ENCODE data around the gene ITPR1. TPM values are rescaled to one million over a fixed set of nuclear protein-coding genes. Genes with fewer than 3 reads are reported as not detected.

The ITPR1 gene
- total and polyA plus RNA-seq, 2 experiments from 2014 or later = 17.6 to 28.8 TPM

- H3K9me3 ChIP-seq (ENCODE audit: low read depth) = no peaks in the 10 kb centered on the region
- H3K4me3 ChIP-seq = no peak overlapping the region
- no peaks in the 10 kb centered on the region for H3K36me3 ChIP-seq
- no peak overlapping the region for H3K27ac ChIP-seq
- no peak for DNase-seq (ENCODE audit: low read depth in 1 of 2, low spot score in 1 of 2)
- H3K4me1 ChIP-seq (ENCODE audit: low read depth) = peaks cover 47% of the 10 kb centered on the region
- no peaks in the 10 kb centered on the region for H3K27me3 ChIP-seq
- TF ChIP-seq CTCF (IDR thresholded peaks at IDR 0.05; ENCODE audit: low read depth, low read length) = no peak
These were observed 35.2 kb downstream of the ITPR1 start for GRCh38 chr3:4528320-4528719.

DNA sequence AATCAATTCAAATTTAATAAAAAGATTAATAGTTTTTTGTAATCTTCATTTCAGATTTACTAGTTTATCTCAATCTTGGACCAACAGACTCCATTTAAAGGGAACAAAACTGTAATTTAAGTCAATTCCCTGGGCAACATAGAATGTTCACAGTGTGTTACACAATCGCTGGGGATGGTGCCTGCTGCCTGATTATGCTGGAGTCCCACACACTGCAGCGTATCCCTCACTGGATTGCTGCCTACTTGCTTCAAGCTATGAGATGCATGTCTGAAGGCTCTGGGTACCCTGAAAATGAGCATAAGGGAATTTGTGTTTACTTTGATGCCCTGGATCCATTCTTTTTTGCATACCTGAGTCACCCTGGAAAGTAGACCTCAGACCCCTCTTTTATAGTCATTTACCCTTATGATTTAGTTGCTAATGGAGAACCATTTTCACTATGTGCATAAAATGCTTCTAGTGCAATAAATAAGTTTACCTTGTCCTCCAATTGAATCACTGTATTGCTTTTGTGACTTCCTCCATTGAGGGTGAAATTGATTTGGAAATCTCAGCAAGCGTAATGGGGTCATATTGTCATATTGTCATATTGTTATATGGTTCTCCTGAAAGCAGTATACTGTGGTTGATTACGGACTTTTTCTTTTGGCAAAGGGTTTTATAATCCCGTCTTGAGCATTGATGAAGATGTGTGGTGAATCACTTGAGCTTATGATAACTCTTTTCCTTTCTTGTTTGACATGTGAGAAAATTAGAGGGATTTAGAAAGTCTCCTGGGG, 35.9 kb downstream of the ITPR1 start:
- TF ChIP-seq CTCF (IDR thresholded peaks at IDR 0.05; ENCODE audit: low read depth, low read length) = no peak
- Histone ChIP-seq H3K4me1 (ENCODE audit: low read depth) (peaks cover 47% of the 10 kb centered on the region), H3K36me3 (no peaks in the 10 kb centered on the region), H3K9me3 (ENCODE audit: low read depth) (no peaks in the 10 kb centered on the region), H3K27me3 (no peaks in the 10 kb centered on the region), H3K4me3 (no peak overlapping the region), H3K27ac (no peak overlapping the region)
- DNase-seq (ENCODE audit: low read depth in 1 of 2, low spot score in 1 of 2) = peak in 1 of 2 donors; percentile 65

DNA sequence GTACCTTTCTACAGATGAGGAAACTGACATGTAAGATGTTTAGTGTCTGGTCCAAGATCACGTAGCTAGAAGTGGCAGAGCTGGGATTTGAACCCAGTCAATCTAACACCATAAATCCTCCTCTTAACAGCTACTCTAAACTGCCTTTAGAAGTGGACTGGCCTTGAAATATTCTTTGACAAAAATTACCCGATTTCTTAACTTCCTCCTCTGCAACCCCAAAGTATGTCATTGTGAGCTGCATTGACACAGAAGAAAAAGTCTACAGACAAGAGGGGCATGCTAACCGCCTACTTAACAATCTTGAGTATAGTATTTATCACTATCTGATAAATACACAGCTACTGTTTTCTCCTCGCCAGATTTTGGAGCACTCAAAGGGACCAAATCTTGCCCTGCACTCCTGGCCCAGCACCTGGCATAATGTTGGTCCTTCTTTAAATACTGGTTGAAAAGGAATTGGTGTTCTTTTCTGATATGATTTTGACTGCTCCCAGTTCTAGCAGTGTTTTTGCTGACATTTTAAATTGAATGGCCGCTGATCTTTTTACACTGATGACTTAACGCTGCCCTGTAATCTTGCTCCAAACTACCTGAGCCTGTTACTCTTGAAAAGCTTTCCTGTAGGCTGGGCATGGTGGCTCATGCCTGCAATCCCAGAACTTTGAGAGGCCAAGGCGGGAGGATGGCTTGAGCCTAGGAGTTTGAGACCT, 36.9 kb downstream of the ITPR1 start:
- no peaks in the 10 kb centered on the region for H3K36me3 ChIP-seq
- no peak overlapping the region for H3K4me3 ChIP-seq
- no peaks in the 10 kb centered on the region for H3K27me3 ChIP-seq
- TF ChIP-seq CTCF (IDR thresholded peaks at IDR 0.05; ENCODE audit: low read depth, low read length) = no peak
- no peak for DNase-seq (ENCODE audit: low read depth in 1 of 2, low spot score in 1 of 2)
- H3K27ac ChIP-seq = no peak overlapping the region
- no peaks in the 10 kb centered on the region for H3K9me3 ChIP-seq (ENCODE audit: low read depth)
- H3K4me1 ChIP-seq (ENCODE audit: low read depth) = peaks cover 47% of the 10 kb centered on the region

DNA sequence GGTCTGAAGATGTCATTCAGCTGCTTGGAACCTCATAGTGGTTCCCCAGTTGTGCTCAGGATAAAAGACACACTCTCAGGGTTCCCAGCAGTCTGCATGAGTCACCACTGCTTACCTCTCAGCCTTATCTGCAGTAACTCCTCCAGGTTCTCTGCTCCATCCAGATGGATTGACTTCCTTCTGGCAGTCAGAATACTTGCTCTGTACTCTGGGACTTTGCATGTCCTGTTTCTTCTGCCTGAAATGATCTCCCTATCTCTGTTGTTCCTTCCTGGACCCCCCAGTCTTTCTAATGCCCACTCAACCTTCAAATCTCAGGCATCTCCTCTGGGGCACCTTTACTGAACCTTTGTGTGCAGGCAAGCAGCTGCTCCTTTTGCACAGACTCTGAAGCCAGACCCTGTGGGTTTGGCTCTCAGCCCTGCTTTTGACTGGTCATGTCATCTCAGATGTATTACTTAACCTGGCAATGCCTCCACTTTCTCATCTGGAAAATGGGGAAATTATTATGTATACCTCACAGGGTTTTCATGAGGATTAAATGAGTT, 38.4 kb downstream of the ITPR1 start:
- peaks cover 47% of the 10 kb centered on the region for H3K4me1 ChIP-seq (ENCODE audit: low read depth)
- no peaks in the 10 kb centered on the region for H3K9me3 ChIP-seq (ENCODE audit: low read depth)
- TF ChIP-seq CTCF (IDR thresholded peaks at IDR 0.05; ENCODE audit: low read depth, low read length) = no peak
- no peak overlapping the region for H3K27ac ChIP-seq
- H3K27me3 ChIP-seq = no peaks in the 10 kb centered on the region
- H3K36me3 ChIP-seq = no peaks in the 10 kb centered on the region
- H3K4me3 ChIP-seq = no peak overlapping the region
- peak; percentile 13 to 65 for DNase-seq (ENCODE audit: low read depth in 1 of 2, low spot score in 1 of 2)

GRCh38 chr3:4532535-4533112, 39.5 kb downstream of the ITPR1 start:
- no peaks in the 10 kb centered on the region for H3K36me3 ChIP-seq
- DNase-seq (ENCODE audit: low read depth in 1 of 2, low spot score in 1 of 2) = no peak
- no peaks in the 10 kb centered on the region for H3K27me3 ChIP-seq
- H3K27ac ChIP-seq = no peak overlapping the region
- no peaks in the 10 kb centered on the region for H3K9me3 ChIP-seq (ENCODE audit: low read depth)
- H3K4me3 ChIP-seq = no peak overlapping the region
- peaks cover 44% of the 10 kb centered on the region for H3K4me1 ChIP-seq (ENCODE audit: low read depth)
- TF ChIP-seq CTCF (IDR thresholded peaks at IDR 0.05; ENCODE audit: low read depth, low read length) = no peak
